Right ventricle myocardium superior (tissue), 1 donor: ENCODE data around the gene TRIM51. TPM values are rescaled to one million over a fixed set of nuclear protein-coding genes. Genes with fewer than 3 reads are reported as not detected.
"Not testable (repeated sequence)": the region's sequence is repeated elsewhere in the genome, so short reads cannot be mapped to it uniquely, and the experiment has no call there.

Experiments
- ATAC-seq: fragments of 200-7000 bp; cut with Tn5 transposase; one replicate; pipeline ENCODE4 v1.9.1; 2020; ENCODE audit warnings: mild to moderate bottlenecking; ENCODE audit not compliant: poor library complexity
- DNase-seq: peaks from one replicate; pipeline ENCODE4 v3.0.0-alpha.2; 2020
- intact Hi-C: fragments of 100-400 bp; cut with DNase I; formaldehyde crosslinking; loops from one replicate; pipeline ENCODE4 v1.11.2; 2022
- long read RNA-seq: library from polyadenylated mRNA; unstranded; transcript quantifications from one replicate; pipeline ENCODE4 v2.0.0, GENCODE V29; 2021
- total RNA-seq: library from RNA; stranded (reverse); fragmentation: NEBNext Ultra II Directional; extraction: Animal tissue kit (Norgen Biotek cat#: 25700); gene quantifications from one replicate; pipeline ENCODE4 v1.2.1, GENCODE V29; 2021
- donor health status: DM: no; HTN: yes; CAD: no; lungs with severe emphysema.

Gene TRIM51, protein sequence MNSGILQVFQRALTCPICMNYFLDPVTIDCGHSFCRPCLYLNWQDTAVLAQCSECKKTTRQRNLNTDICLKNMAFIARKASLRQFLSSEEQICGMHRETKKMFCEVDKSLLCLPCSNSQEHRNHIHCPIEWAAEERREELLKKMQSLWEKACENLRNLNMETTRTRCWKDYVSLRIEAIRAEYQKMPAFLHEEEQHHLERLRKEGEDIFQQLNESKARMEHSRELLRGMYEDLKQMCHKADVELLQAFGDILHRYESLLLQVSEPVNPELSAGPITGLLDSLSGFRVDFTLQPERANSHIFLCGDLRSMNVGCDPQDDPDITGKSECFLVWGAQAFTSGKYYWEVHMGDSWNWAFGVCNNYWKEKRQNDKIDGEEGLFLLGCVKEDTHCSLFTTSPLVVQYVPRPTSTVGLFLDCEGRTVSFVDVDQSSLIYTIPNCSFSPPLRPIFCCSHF
- total RNA-seq: not detected
- long read RNA-seq: 0 reads

DNA sequence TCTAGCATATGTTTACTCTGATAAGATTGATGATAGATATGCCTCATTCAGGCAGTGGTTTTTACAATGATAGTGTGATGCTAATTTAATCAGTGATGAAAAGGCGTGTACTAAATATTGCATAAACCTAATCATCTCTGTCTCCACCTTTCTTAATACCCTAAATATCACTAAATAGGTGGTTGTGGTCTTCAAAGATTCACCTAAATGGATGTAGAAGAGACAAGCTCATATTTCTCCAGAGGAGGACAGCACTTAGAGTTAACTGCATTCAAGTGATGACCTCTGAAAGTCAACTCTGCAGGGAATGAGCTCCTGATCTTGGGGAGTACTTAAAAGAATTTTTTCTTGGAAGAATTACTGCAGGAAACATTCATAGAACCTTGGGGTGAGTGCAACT lies at the start of gene TRIM51:
Gene TRIM51 (plus strand): TSS at position 301 of the 400 bp plus-strand sequence. CDS start 2,132 bp downstream, outside the sequence.
- DNase-seq, intact Hi-C loops, ATAC-seq: not testable (repeated sequence)

DNA sequence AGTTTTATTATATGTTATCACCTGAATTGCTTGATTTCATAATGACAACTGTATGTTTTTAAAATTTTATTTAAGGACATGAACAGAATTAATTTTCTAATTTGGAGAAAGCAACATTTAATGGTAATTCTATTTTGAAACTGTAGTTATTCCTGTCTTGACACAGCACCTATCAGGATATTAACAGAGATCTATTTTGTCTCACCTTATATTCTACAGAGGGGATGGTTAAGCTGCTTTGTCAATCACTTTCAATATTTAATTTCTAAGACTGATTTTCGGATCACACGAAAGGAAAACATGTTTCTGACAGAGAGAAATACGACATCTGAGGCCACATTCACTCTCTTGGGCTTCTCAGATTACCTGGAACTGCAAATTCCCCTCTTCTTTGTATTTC lies 44.6 kb upstream of the TRIM51 start, which contains the start of gene OR5D16:
Gene OR5D16 (plus strand): TSS at position 301 of the 400 bp plus-strand sequence. CDS start 0 bp downstream, at position 301.
- intact Hi-C loops: no loop called here
- ATAC-seq (no peak), DNase-seq (no peak)

DNA sequence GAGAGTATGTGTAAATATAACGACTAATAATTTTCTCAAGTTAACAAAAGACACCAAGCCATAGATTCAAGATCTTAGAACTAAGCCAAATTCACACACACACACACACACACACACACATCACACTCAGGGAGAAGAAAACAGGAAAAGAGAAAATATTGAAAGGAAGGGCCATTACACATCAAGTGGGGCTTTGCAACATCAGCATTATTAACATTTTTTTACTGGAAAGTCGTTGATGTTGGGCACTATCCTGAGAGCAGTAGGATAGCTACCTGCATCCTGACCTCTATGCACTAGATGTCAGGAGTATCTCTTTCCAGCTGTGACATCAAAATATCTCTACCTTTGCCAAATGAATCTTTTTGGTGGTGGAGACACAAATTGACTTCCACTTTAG lies 35.6 kb upstream of the TRIM51 start:
- ATAC-seq (no peak), DNase-seq (no peak)
- intact Hi-C loops: no loop called here

DNA sequence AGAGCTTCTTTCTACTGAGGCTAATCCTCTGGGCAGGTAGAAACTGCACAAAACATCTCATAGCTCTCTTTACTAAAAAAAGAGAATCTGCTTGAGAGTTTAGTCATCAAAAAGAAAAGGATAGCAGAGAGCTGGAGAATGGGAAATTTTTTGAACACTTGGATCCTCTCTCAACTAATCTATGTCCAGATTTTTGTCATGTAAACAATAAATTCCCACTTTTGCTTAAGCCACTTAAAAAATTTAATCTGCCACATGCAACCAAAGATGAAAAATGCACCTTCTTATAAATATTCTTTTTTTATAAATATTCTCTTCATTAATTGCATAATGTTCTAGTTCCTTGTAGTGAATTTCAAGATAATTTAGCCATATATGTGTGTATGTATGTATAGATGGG lies 34.1 kb upstream of the TRIM51 start:
- intact Hi-C loops: no loop called here
- no peak for DNase-seq
- ATAC-seq: no peak

DNA sequence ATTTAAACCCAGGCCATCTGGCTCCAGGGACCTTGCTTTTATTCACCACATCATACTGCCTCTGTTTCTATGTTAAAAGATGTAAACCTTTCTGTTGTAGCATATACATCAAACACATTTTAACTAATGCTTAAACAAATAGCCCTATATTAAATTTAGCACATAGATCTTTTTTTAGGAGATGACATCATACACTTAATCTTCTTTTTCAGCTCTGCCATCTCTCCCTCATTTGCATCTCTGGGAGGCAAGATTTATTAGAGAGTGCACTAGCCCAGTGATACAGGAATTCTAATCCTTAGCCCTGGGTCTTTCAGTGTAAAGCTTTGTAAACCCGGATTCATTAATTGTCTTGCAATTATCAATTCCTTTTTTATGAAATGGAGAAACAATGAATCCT lies 31.0 kb upstream of the TRIM51 start:
- intact Hi-C loops: no loop called here
- DNase-seq: no peak
- no peak for ATAC-seq

DNA sequence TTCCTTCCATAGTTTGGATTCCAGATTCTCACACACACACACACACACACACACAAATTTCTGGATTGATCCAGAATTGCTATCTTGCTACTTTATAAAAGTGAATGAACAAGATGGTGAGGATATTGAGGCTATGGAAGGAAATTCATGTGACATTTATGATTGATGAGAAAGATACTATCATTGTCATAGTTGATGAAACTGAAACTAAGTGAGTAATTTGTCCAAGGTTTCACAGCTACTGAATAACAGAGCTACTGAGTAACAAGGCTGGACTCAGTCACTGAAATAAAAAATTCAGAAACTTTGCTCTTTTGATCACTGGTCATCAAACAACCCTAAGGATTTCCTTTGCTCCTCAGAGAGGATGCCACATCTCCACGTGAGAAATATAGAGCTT lies 28.4 kb upstream of the TRIM51 start:
- no peak for DNase-seq
- intact Hi-C loops: no loop called here
- ATAC-seq: no peak

DNA sequence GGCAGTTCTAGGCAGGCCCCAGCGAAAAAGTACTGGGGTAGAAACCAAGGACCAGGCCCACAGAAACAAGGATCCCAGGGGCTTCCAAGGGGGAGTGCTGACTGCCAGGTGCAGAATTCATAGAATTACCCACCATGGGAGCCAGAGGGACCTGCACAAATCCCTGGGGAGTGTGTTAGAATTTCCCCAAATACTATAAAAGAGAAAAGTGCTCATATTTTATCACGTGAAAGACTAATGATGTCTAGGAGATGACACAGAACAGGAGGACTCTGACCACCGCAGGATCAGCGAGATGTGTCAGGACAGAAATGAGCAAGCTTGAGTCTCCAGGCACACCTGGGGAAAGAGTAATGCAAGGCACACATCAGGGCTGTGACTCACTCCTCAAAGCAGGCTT lies 15.7 kb upstream of the TRIM51 start:
- ATAC-seq, DNase-seq, intact Hi-C loops: not testable (repeated sequence)

DNA sequence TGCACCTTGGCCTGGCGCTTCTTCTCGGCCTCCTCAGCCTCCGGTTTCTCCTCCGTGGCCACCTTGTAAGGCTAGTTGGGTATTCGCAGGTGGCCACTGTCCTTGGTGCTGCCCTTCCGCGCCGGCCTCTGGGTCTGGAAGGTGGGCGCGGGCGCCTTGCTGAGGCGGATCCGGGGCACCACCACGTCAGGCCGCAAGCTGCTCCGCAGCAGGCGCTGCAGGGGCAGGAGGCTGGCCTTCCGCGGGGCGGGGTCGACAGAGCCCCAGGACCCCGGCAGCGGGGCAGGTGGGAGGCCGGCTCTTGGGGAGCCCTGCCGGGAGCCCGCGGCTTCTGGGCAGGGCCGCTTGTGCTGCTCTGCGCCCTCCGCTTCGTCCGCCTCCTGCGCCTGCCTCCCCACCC lies 10.4 kb upstream of the TRIM51 start:
- intact Hi-C loops, DNase-seq: not testable (repeated sequence)

DNA sequence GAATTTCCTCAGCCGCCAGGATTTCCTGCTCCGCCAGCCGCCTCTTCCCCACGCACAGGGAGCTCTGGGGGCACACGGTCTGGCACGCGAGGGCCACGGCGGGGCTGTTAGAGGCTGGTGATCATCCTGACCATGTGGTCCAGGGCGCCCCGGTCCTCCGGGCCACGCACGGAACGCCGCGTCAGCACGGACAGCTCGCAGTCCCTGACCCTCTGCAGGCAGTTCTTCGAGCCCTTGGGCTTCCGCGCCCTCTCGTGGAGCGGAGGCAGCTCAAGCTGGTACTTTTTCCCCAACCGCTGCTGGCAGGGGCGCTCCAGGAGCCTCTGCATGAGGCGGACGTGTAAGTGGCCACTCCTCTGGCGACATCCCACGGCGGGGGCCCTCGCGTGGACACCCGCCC lies 10.0 kb upstream of the TRIM51 start:
- ATAC-seq, intact Hi-C loops, DNase-seq: not testable (repeated sequence)

More for the DNA sequence above, 10.4 kb upstream of the TRIM51 start:
- not testable (repeated sequence) for ATAC-seq

DNA sequence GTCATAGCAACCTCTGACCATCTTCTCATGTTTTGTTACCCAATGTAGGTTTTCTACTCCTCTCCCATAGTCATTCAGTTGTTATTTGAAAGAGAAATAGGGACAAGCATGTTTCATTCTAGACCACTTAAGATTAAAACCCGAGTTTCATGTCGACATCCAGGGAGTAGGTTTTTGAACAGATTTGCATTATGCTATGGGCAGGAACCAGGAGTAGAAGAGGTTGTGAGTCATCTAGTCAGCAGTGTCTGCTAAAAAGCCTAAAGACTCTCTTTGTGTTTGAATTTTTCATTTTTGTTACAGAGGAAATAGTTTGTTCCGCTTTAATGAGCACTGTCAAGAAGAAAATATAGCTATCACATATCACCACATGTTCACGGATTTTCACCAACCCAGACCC lies 1.9 kb downstream of the TRIM51 start:
- intact Hi-C loops, ATAC-seq, DNase-seq: not testable (repeated sequence)

DNA sequence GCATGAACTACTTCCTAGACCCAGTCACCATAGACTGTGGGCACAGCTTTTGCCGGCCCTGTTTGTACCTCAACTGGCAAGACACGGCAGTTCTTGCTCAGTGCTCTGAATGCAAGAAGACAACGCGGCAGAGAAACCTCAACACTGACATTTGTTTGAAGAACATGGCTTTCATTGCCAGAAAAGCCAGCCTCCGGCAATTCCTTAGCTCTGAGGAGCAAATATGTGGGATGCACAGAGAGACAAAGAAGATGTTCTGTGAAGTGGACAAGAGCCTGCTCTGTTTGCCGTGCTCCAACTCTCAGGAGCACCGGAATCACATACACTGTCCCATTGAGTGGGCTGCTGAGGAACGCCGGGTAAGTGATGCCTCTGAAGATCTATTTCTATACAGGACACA lies 2.4 kb downstream of the TRIM51 start:
- intact Hi-C loops, ATAC-seq: not testable (repeated sequence)

DNA sequence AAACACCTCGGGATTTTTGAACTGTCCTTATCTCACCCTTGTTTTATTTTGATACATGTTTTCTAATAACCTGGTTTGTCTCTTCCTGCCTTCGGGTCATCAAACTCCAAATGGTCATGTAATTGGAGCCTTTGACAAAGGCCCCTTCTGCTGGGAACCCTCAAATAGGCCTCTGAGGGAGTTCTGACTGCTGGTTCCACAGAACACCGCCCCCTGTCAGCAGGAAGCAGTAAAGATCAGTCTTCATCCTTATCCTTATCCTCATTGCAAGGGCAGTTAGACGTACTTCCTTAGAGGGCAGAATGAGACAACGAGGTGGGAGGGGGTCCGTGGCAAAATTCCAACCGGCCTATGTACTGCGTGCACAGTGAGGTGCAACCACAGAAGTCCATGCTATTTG lies 12.1 kb downstream of the TRIM51 start:
- no peak for ATAC-seq
- DNase-seq: no peak
- intact Hi-C loops: no loop called here

More for the DNA sequence above, 2.4 kb downstream of the TRIM51 start:
- not testable (repeated sequence) for DNase-seq

DNA sequence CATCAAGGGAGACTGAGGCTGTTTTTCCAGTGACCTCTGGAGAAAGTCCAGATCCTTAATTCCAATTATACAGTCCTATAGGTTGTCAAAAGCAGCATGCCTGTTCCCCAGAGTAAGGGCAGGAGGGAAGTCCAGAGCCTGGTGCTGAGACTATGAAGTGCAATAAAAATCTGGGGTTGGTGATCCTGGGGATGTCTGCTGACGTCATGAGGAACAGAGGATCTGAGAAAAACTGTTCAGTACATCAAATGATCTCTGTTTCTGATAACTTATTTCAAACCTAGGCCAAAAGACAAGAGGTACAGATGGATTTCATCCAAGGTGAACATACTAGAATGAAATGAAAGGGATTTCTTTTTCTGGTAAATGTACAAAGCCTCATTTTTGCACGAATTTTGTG lies 19.2 kb downstream of the TRIM51 start:
- ATAC-seq (no peak), DNase-seq (no peak)
- intact Hi-C loops: no loop called here

DNA sequence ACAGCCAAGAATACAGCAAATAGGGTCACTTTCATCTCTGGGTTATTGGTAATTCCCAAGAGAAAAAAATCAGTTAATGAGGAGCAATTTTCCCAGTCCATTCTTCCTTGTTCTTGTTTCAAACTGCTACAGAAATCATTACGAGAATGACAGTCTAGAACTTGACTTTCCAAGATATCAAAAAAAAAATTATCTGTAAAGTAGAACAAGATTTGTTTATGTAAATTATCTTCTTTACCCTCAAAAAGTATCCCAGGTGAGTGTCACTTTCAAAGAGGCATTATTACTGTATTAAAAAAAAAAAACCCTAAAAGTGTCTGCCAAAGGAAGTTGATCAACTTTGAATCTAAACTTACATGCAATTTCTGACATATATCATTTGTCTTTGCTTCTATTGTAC lies 31.4 kb downstream of the TRIM51 start, which contains the start of gene OR5W2:
Gene OR5W2 (minus strand): TSS at position 101 of the 400 bp plus-strand sequence. CDS start 0 bp downstream, at position 101.
- intact Hi-C loops: no loop called here
- ATAC-seq (no peak), DNase-seq (no peak)

DNA sequence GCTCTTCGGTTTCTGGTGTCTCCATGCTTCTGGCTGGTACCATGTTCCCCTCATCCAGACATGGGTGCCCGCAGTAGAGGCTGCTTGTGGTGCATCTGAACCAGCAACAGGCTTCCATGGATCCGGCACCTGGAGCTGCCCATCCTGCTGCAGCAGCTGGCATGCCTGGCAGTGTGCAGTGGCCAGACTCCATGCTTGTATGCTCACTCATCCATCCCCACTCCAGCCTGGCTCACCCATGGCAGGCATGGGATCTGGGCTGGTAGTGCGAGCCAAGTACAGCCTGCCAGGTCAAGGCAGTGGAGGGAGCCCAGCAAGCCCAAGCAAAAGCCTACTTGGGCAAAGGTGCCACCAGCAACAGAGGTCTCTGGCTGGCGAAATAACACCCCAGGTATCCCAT lies 37.4 kb downstream of the TRIM51 start:
- intact Hi-C loops: no loop called here
- DNase-seq: no peak
- ATAC-seq: no peak

DNA sequence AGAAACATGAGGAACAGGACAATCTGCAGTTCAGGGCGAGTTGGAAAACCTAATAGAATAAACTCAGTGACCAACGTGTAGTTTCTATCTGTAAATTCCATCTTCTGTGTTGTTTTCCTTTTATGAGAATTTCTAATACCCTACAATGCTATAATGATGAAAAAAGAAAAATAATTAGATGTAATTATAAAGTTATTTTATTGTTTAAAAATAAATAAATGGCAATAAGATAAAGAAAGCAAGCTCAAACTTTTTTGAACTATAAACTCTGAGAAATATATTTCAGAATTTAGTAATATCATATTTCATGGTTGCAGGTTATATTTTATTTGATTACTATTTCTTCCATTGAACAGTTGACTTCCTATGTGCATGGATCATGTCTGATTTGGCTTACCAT lies 53.2 kb downstream of the TRIM51 start, which contains the start of gene OR5I1:
Gene OR5I1 (minus strand): TSS at position 101 of the 400 bp plus-strand sequence. CDS start 0 bp downstream, at position 101.
- intact Hi-C loops: no loop called here
- ATAC-seq (no peak), DNase-seq (no peak)
